CD4-positive, alpha-beta T cell (primary cell): ENCODE results near the gene ADGRV1. TPM values are rescaled to one million over a fixed set of nuclear protein-coding genes. Genes with fewer than 3 reads are reported as not detected.

Experiments used
- ATAC-seq: fragments of 200-7000 bp; cut with Tn5 transposase; one replicate; pipeline ENCODE4 v1.10.0; 2022; ENCODE audit warnings: mild to moderate bottlenecking; ENCODE audit not compliant: poor library complexity
- CTCF ChIA-PET: fragments of 350-600 bp; sonication (Branson Sonifier 250); formaldehyde crosslinking; loops from one replicate; lab custom pipeline; 2021; ENCODE audit warnings: antibody characterized with exemption, inconsistent platforms; lab: Charles Lee
- POLR2A ChIA-PET: fragments of 350-600 bp; sonication (Branson Sonifier 250); formaldehyde crosslinking; loops from one replicate; lab custom pipeline; 2021; ENCODE audit warnings: antibody characterized with exemption, inconsistent platforms; lab: Charles Lee
- DNase-seq, 14 experiments: peaks; one replicate each; pipeline ENCODE4 v3.0.0-alpha.2; 2013 to 2020; ENCODE audit warnings: mixed read lengths in 2 of 14
- H3K27ac ChIP-seq, 2 donors: one replicate each; pipeline versions ENCODE4 v1.5.1 to v1.7.0; 2013; ENCODE audit warnings: low read length in 2 of 2, low read depth in 1 of 2, mild to moderate bottlenecking in 1 of 2
- H3K27me3 ChIP-seq, 2 experiments: 1 replicate in 1 of 2; 2 replicates in 1 of 2; pipeline versions ENCODE4 v1.6.1 to v1.7.0; 2013; ENCODE audit warnings: low read length in 2 of 2, control low read depth in 1 of 2, mild to moderate bottlenecking in 1 of 2, moderate library complexity in 1 of 2; ENCODE audit not compliant: insufficient read depth in 2 of 2, control insufficient read depth in 1 of 2
- H3K36me3 ChIP-seq: one replicate; pipeline ENCODE4 v1.6.1; 2013; ENCODE audit warnings: low read length, control low read depth; ENCODE audit not compliant: insufficient read depth
- H3K4me1 ChIP-seq: one replicate; pipeline ENCODE4 v1.6.1; 2013; ENCODE audit warnings: low read length, control low read depth; ENCODE audit not compliant: insufficient read depth
- H3K4me3 ChIP-seq: one replicate; pipeline ENCODE4 v1.5.1; 2013; ENCODE audit warnings: mild to moderate bottlenecking, low read length, moderate library complexity
- H3K9me3 ChIP-seq, 2 experiments: 1 replicate in 1 of 2; 2 replicates in 1 of 2; pipeline versions ENCODE4 v1.6.1 to v1.7.0; 2013; ENCODE audit warnings: low read length in 2 of 2, mild to moderate bottlenecking in 2 of 2, control low read depth in 1 of 2, moderate library complexity in 1 of 2; ENCODE audit not compliant: control insufficient read depth in 1 of 2, insufficient read depth in 1 of 2
- H3K27ac Mint-ChIP-seq: one replicate; pipeline ENCODE4 v1.8.0; 2020; ENCODE audit warnings: mixed read lengths
- H3K27me3 Mint-ChIP-seq: one replicate; pipeline ENCODE4 v1.8.0; 2021; ENCODE audit warnings: mixed read lengths
- H3K36me3 Mint-ChIP-seq: one replicate; pipeline ENCODE4 v1.8.0; 2021; ENCODE audit warnings: low read depth, mixed read lengths
- H3K4me1 Mint-ChIP-seq: one replicate; pipeline ENCODE4 v1.8.0; 2021; ENCODE audit warnings: low read depth, mixed read lengths
- H3K4me3 Mint-ChIP-seq: one replicate; pipeline ENCODE4 v1.8.0; 2020; ENCODE audit warnings: mild to moderate bottlenecking, mixed read lengths
- H3K9me3 Mint-ChIP-seq: one replicate; pipeline ENCODE4 v1.8.0; 2020; ENCODE audit warnings: mixed read lengths
- CTCF ChIP-seq: fragments of 200-600 bp; IDR thresholded peaks from one replicate; pipeline ENCODE4 v1.8.0; 2022; ENCODE audit warnings: antibody characterized with exemption, mild to moderate bottlenecking
- intact Hi-C, 2 experiments: fragments of 100-400 bp; cut with DNase I in 1 of 2; cut with micrococcal nuclease in 1 of 2; formaldehyde crosslinking; loops; one replicate each; pipeline versions ENCODE4 v1.15.1 to v1.9.0; 2023 to 2025; cut with DNase I, micrococcal nuclease
- total RNA-seq, 174 experiments: library from RNA in 2 of 174; stranded (reverse) in 2 of 174; gene quantifications; one replicate each; pipeline ENCODE4 v1.2.3 and lab custom pipeline; 2021 to 2026

The ADGRV1 gene
- total RNA-seq, 2 experiments from 2014 or later, result 0.81 to 1.2 TPM

- Histone ChIP-seq H3K4me1 (no peaks in the 10 kb centered on the region), H3K4me3 (no peak overlapping the region), H3K27ac (no peak overlapping the region), H3K27me3 (no peaks in the 10 kb centered on the region), H3K9me3 (no peaks in the 10 kb centered on the region), H3K36me3 (no peaks in the 10 kb centered on the region)
- Mint-ChIP-seq H3K36me3 (no peaks in the 10 kb centered on the region), H3K27me3 (peaks cover 4% of the 10 kb centered on the region), H3K27ac (no peak overlapping the region), H3K4me1 (no peaks in the 10 kb centered on the region), H3K4me3 (no peak overlapping the region), H3K9me3 (no peaks in the 10 kb centered on the region)
- no peak for DNase-seq
- ATAC-seq, result no peak
- POLR2A ChIA-PET, result no interaction called here
- intact Hi-C loops, result no loop called here
- TF ChIP-seq CTCF, result no peak
- CTCF ChIA-PET, result no interaction called here
These were observed 423.2 kb downstream of the ADGRV1 start for GRCh38 chr5:90981821-90982220.

GRCh38 chr5:90982576-90982975 lies 424.0 kb downstream of the ADGRV1 start:
- H3K4me3 Mint-ChIP-seq, result no peak overlapping the region
- H3K4me1 ChIP-seq, result no peaks in the 10 kb centered on the region
- ChIA-PET CTCF (no interaction called here), POLR2A (no interaction called here)
- H3K4me3 ChIP-seq, result no peak overlapping the region
- H3K4me1 Mint-ChIP-seq, result no peaks in the 10 kb centered on the region
- no peak for TF ChIP-seq CTCF
- intact Hi-C loops, result no loop called here
- no peaks in the 10 kb centered on the region for H3K27me3 ChIP-seq
- no peaks in the 10 kb centered on the region for H3K36me3 ChIP-seq
- no peaks in the 10 kb centered on the region for H3K36me3 Mint-ChIP-seq
- DNase-seq (no peak), ATAC-seq (no peak)
- no peaks in the 10 kb centered on the region for H3K9me3 Mint-ChIP-seq
- H3K27ac ChIP-seq, result no peak overlapping the region
- no peaks in the 10 kb centered on the region for H3K9me3 ChIP-seq
- no peak overlapping the region for H3K27ac Mint-ChIP-seq
- H3K27me3 Mint-ChIP-seq, result no peaks in the 10 kb centered on the region

GRCh38 chr5:90983148-90983547 lies 424.6 kb downstream of the ADGRV1 start:
- Mint-ChIP-seq H3K9me3 (no peaks in the 10 kb centered on the region), H3K27ac (no peak overlapping the region), H3K27me3 (no peaks in the 10 kb centered on the region), H3K4me3 (no peak overlapping the region), H3K36me3 (no peaks in the 10 kb centered on the region), H3K4me1 (no peaks in the 10 kb centered on the region)
- no peak for ATAC-seq
- H3K4me1 ChIP-seq, result no peaks in the 10 kb centered on the region
- no peaks in the 10 kb centered on the region for H3K9me3 ChIP-seq
- no peak overlapping the region for H3K4me3 ChIP-seq
- no peak for TF ChIP-seq CTCF
- no peak for DNase-seq
- H3K27ac ChIP-seq, result no peak overlapping the region
- ChIA-PET CTCF (no interaction called here), POLR2A (no interaction called here)
- no peaks in the 10 kb centered on the region for H3K27me3 ChIP-seq
- intact Hi-C loops, result no loop called here
- H3K36me3 ChIP-seq, result no peaks in the 10 kb centered on the region
